Fibroblast of pulmonary artery (primary cell): ENCODE measurements around the gene GADD45GIP1.
A peak's percentile ranks its signal among the peaks of the same experiment; 100 is the strongest.

ENCODE experiments used
- DNase-seq: peaks from one replicate; pipeline ENCODE4 v3.0.0-alpha.2; 2010; ENCODE audit warnings: low read depth
- H3K4me3 ChIP-seq: replicated peaks from 2 replicates; pipeline ENCODE4 v1.5.1; 2011; ENCODE audit warnings: low read depth, mild to moderate bottlenecking, control low read depth, low read length, moderate library complexity
- CTCF ChIP-seq: IDR thresholded peaks from 2 replicates; pipeline ENCODE4 v1.5.1; 2011; ENCODE audit warnings: mild to moderate bottlenecking, control low read depth, low read length, inconsistent platforms; ENCODE audit errors: missing control alignments

Gene GADD45GIP1

DNA sequence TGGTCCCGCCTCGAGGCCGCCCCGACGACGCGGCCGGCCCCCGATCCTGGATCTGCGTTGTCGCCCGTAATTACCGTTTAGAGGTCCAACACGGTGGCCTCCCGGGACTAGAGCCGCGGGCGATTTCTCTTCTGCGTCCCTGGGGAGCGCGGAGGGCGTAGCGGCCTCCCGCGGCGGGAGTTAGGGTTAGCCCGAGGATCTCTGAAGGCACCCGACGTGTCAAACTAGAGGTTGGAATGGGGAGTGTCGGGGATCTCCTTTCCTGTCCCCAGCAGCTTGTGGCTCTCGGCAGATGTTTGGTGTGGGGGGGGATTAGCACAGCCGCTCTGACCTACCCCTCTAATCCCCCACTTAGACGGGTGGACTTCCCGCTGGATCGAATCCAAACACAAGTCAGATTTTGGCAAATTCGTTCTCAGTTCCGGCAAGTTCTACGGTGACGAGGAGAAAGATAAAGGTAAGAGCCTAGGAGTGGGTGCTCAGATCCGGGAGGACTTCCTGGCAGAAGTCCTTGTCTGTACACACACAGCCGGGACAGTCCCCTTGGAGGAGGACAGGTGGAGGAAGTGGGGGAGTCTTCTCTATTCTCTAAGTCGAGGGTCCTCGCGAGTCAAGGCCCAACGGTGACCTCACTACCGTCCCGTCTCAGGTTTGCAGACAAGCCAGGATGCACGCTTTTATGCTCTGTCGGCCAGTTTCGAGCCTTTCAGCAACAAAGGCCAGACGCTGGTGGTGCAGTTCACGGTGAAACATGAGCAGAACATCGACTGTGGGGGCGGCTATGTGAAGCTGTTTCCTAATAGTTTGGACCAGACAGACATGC is 18.0 kb downstream of the GADD45GIP1 start:
- TF ChIP-seq CTCF = peak; percentile 19
- peak overlapping the region; percentile 85 for H3K4me3 ChIP-seq
- peak; percentile 60 for DNase-seq

GRCh38 chr19:12937927-12938778 is 18.9 kb downstream of the GADD45GIP1 start, which contains the start of gene CALR:
CALR (plus strand) TSS chr19:12938609; CDS start chr19:12938680, 71 bp downstream.
- peak; percentile 100 for DNase-seq
- peak within 1 kb of the TSS; percentile 85 for H3K4me3 ChIP-seq

GRCh38 chr19:12937093-12937926 is 19.7 kb downstream of the GADD45GIP1 start:
- H3K4me3 ChIP-seq = peak overlapping the region; percentile 62
- no peak for TF ChIP-seq CTCF
- DNase-seq = no peak

More at GRCh38 chr19:12937927-12938778, 18.9 kb downstream of the GADD45GIP1 start, which contains the start of gene CALR:
- TF ChIP-seq CTCF = no peak

DNA sequence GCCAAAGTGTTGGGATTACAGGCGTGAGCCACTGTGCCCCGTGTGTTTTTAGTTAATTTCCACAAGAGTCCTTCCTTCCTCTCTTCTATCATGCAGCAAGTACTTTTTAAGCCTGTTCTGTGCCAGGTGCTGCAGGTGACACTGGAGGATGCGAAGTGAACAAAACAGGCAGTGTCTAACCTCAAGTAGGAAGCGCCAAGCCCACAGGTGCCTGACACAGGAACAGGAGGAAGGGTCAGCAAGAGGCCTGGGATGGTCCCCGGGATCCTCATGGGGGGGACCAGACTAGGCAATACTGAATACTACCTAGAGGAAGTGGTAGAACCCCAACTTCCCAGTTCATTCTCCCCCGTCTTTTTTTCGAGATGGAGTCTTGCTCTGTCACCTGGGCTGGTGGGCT is 20.4 kb downstream of the GADD45GIP1 start:
- no peak for DNase-seq
- no peak overlapping the region for H3K4me3 ChIP-seq
- no peak for TF ChIP-seq CTCF

DNA sequence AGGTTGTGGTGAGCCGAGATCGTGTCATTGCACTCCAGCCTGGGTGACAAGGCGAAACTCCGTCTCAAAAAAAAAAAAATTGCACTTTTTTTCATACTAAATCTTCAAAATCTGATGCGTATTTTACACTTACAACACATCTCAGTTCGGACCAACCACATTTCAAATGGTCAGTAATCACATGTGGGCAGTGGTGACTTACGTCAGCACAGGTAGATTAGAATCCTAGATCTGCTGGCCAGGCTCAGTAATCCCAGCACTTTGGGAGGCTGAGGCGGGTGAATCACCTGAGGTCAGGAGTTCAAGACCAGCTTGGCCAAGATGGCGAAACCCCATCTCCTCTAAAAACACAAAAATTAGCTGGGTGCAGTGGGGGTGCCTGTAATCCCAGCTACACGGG is 22.0 kb downstream of the GADD45GIP1 start:
- no peak for DNase-seq
- TF ChIP-seq CTCF = no peak
- no peak overlapping the region for H3K4me3 ChIP-seq

DNA sequence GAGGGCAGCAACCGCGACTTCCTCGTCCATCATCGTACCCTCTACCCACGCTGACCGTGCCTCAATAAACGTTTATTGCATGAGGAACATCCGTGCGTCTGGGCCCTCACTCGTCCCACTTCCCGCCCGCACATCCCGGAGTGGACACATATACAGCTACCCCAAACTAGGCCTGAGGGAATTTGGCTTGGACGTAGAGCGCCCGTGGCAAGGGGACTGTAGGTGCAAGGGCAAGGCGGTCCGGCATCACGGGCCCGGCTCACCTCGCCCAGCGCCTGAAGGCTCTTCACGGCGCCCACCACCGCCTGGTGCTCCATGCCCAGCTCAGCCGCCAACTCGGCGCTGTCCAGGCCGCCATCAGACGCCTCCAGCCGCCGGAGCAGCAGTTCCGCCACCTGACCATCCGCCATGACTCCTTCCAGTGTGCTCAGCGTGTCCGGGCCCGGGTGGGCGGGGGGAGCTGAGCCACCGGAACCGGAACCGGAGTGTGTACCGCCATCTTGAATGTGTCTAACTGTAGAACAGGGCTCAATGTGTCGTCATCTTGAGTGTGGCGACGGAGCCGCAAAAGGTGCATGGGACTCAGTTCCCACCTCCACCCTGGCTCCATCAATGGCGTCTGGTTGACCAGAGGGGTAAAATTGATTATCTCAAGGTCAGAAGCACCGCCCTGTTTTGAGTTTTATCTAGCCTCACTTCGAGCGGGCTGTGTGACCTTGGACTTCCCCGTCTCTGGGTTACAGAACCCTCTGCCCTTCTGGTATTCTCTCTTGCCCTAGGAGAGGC is 23.5 kb downstream of the GADD45GIP1 start, which contains the start of gene FARSA:
TSS of gene FARSA (minus strand) at position 425 of the 786 bp plus-strand sequence. CDS start at position 410, 15 bp downstream.
- peak within 1 kb of the TSS; percentile 97 for H3K4me3 ChIP-seq
- no peak for TF ChIP-seq CTCF
- peak; percentile 90 for DNase-seq
